GM12874 (cell line): ENCODE data around the gene HSH2D.
A peak's percentile ranks its signal among the peaks of the same experiment; 100 is the strongest.

Experiments
- CTCF ChIP-seq: IDR thresholded peaks from 2 replicates; pipeline ENCODE4 v1.5.1; 2011; ENCODE audit warnings: low read depth, mild to moderate bottlenecking, control low read depth, low read length, moderate library complexity; ENCODE audit not compliant: insufficient read depth

The HSH2D gene

GRCh38 chr19:16104722-16105121, 38.8 kb upstream of the HSH2D start:
- no peak for TF ChIP-seq CTCF

- TF ChIP-seq CTCF = no peak
These were observed 37.4 kb upstream of the HSH2D start for GRCh38 chr19:16106121-16106520.

GRCh38 chr19:16111160-16111908, 32.2 kb upstream of the HSH2D start, which contains the start of gene RAB8A:
Gene RAB8A, plus strand, starts transcription at chr19:16111889. Its CDS starts 13 bp downstream, at chr19:16111902.
- TF ChIP-seq CTCF = peak; percentile 97

- TF ChIP-seq CTCF = no peak
These were observed 31.4 kb upstream of the HSH2D start for GRCh38 chr19:16111909-16112752.

GRCh38 chr19:16112778-16113177, 30.7 kb upstream of the HSH2D start:
- TF ChIP-seq CTCF = no peak

GRCh38 chr19:16113727-16114126, 29.8 kb upstream of the HSH2D start:
- TF ChIP-seq CTCF = no peak

- TF ChIP-seq CTCF = no peak
These were observed 28.0 kb upstream of the HSH2D start for GRCh38 chr19:16115301-16116039.
